Keratinocyte (primary cell): ENCODE data around the gene HOXA7. TPM values are rescaled to one million over a fixed set of nuclear protein-coding genes. Genes with fewer than 3 reads are reported as not detected.

Source experiments
- DNase-seq: peaks from one replicate; pipeline ENCODE4 v3.0.0-alpha.2; 2011; ENCODE audit warnings: low read depth, missing footprints, low spot score
- FAIRE-seq: peaks from 2 replicates; lab custom pipeline; 2011; peaks lifted over from hg19 to GRCh38; lab: Jason Lieb, UNC
- H2AFZ ChIP-seq: 2 replicates; pipeline ENCODE4 v1.6.0; 2012; ENCODE audit warnings: low read length, control low read depth, inconsistent platforms; ENCODE audit not compliant: control insufficient read depth
- H3K27ac ChIP-seq: 2 replicates; pipeline ENCODE4 v1.5.1; 2011; ENCODE audit warnings: low read length; ENCODE audit not compliant: control insufficient read depth, insufficient read depth
- H3K27me3 ChIP-seq: 3 replicates; pipeline ENCODE4 v1.6.0; 2011; ENCODE audit warnings: low read length; ENCODE audit not compliant: control insufficient read depth, insufficient read depth; ENCODE audit errors: extremely low read depth
- H3K36me3 ChIP-seq, 2 experiments: 2 replicates in 1 of 2; 3 replicates in 1 of 2; pipeline ENCODE4 v1.5.1; 2011; ENCODE audit warnings: low read length in 2 of 2, mild to moderate bottlenecking in 1 of 2; ENCODE audit not compliant: control insufficient read depth in 2 of 2, insufficient read depth in 2 of 2; ENCODE audit errors: extremely low read depth in 1 of 2
- H3K4me1 ChIP-seq: 3 replicates; pipeline ENCODE4 v1.5.1; 2011; ENCODE audit warnings: low read length; ENCODE audit not compliant: control insufficient read depth, insufficient read depth; ENCODE audit errors: extremely low read depth
- H3K4me2 ChIP-seq: 3 replicates; pipeline ENCODE4 v1.6.0; 2011; ENCODE audit warnings: low read depth, low read length; ENCODE audit not compliant: control insufficient read depth, insufficient read depth; ENCODE audit errors: extremely low read depth
- H3K4me3 ChIP-seq, 3 experiments: fragments of 200-600 bp in 1 of 3; sonication (generic) in 1 of 3; 2 replicates in 2 of 3; 3 replicates in 1 of 3; pipeline ENCODE4 v1.5.1; 2011 to 2016; ENCODE audit warnings: low read length in 3 of 3, mild to moderate bottlenecking in 3 of 3, control low read depth in 2 of 3, inconsistent platforms in 1 of 3, low read depth in 1 of 3, mixed read lengths in 1 of 3, mixed run types in 1 of 3, moderate library complexity in 1 of 3; ENCODE audit not compliant: control insufficient read depth in 2 of 3, insufficient read depth in 2 of 3; ENCODE audit errors: extremely low read depth in 1 of 3
- H3K79me2 ChIP-seq: 2 replicates; pipeline ENCODE4 v1.6.0; 2012; ENCODE audit warnings: low read length; ENCODE audit not compliant: control insufficient read depth, insufficient read depth
- H3K9ac ChIP-seq: 3 replicates; pipeline ENCODE4 v1.6.0; 2011; ENCODE audit warnings: low read length; ENCODE audit not compliant: control insufficient read depth, insufficient read depth; ENCODE audit errors: extremely low read depth
- H3K9me1 ChIP-seq: 3 replicates; pipeline ENCODE4 v1.6.0; 2011; ENCODE audit warnings: low read length; ENCODE audit not compliant: control insufficient read depth, insufficient read depth; ENCODE audit errors: extremely low read depth
- H3K9me3 ChIP-seq: 2 replicates; pipeline ENCODE4 v1.5.1; 2012; ENCODE audit warnings: low read depth, low read length; ENCODE audit not compliant: control insufficient read depth
- H4K20me1 ChIP-seq: 3 replicates; pipeline ENCODE4 v1.6.0; 2011; ENCODE audit warnings: low read length; ENCODE audit not compliant: control insufficient read depth, insufficient read depth; ENCODE audit errors: extremely low read depth
- EZH2 ChIP-seq: IDR thresholded peaks from one replicate; pipeline ENCODE4 v1.6.1; 2012; ENCODE audit warnings: inconsistent platforms, mild to moderate bottlenecking, low read length, moderate library complexity
- dilution Hi-C: fragments of 300-500 bp; cut with MboI; formaldehyde crosslinking; loops from one replicate; pipeline ENCODE4 v1.7.0; 2020; ENCODE audit warnings: low sequenced_read_pairs; ENCODE audit not compliant: extremely low pct_ligation_motif_present
- polyA plus RNA-seq, 5 experiments: library from polyadenylated mRNA; depleted of rRNA in 3 of 5; stranded (reverse) in 3 of 5; stranded (forward) in 1 of 5; unstranded in 1 of 5; fragments of >200 nt; gene quantifications; 1 replicate in 1 of 5; 2 replicates in 3 of 5; 3 replicates in 1 of 5; pipeline versions ENCODE4 v1.2.1 to v1.2.3, GENCODE V29; 2011 to 2012; ENCODE audit warnings: missing spikeins in 2 of 5, low read depth in 1 of 5, low replicate concordance in 1 of 5
- TF ChIP-seq, protein P1 (sequence below), 3 experiments: IDR thresholded peaks in 1 of 3; conservative IDR thresholded peaks in 1 of 3; optimal IDR thresholded peaks in 1 of 3; 2 replicates in 2 of 3; 3 replicates in 1 of 3; pipeline versions ENCODE3 to v1.5.1; 2011; ENCODE audit warnings: low read length in 3 of 3, mild to moderate bottlenecking in 3 of 3, moderate library complexity in 2 of 3, control low read depth in 1 of 3, inconsistent platforms in 1 of 3; ENCODE audit not compliant: insufficient read depth in 2 of 3; ENCODE audit errors: extremely low read depth in 1 of 3

The HOXA7 gene
- polyA plus RNA-seq, 1 donor (not counting 4 experiments of a cell fraction or from before 2014, with no cell fraction given), result 8.1 TPM

DNA sequence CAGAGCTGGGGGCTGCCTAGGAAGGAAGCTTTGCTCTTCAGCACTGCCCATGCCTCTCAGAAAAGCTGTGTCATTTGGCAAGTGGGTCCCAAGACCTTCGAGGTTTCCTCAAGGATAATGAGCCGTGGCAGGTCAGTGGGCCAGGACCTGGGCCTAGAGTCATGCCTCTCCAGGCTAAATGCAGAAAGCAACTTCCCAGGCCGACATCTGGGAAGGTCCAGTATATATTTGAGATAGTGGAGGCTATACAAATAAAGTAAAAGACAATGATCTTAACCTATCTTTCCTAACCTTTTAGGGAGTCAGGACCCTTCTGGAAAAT lies 20.0 kb upstream of the HOXA7 start:
- H3K4me3 ChIP-seq, result no peak overlapping the region
- TF ChIP-seq, protein P1, sequence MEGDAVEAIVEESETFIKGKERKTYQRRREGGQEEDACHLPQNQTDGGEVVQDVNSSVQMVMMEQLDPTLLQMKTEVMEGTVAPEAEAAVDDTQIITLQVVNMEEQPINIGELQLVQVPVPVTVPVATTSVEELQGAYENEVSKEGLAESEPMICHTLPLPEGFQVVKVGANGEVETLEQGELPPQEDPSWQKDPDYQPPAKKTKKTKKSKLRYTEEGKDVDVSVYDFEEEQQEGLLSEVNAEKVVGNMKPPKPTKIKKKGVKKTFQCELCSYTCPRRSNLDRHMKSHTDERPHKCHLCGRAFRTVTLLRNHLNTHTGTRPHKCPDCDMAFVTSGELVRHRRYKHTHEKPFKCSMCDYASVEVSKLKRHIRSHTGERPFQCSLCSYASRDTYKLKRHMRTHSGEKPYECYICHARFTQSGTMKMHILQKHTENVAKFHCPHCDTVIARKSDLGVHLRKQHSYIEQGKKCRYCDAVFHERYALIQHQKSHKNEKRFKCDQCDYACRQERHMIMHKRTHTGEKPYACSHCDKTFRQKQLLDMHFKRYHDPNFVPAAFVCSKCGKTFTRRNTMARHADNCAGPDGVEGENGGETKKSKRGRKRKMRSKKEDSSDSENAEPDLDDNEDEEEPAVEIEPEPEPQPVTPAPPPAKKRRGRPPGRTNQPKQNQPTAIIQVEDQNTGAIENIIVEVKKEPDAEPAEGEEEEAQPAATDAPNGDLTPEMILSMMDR (optimal IDR thresholded peaks at IDR 0.05 in 1 of 3, IDR thresholded peaks at IDR 0.05 in 1 of 3, conservative IDR thresholded peaks at IDR 0.05 in 1 of 3; ENCODE audit: extremely low read depth in 1 of 3, insufficient read depth in 2 of 3, low read length in 3 of 3), result no peak
- TF ChIP-seq EZH2, result no peak
- no peak overlapping the region for H3K9ac ChIP-seq
- H3K4me1 ChIP-seq, result peaks cover 18% of the 10 kb centered on the region
- H3K27ac ChIP-seq, result no peak overlapping the region
- H3K4me2 ChIP-seq, result no peak overlapping the region
- H3K27me3 ChIP-seq, result peaks cover 6% of the 10 kb centered on the region
- no peaks in the 10 kb centered on the region for H4K20me1 ChIP-seq
- DNase-seq, result no peak
- dilution Hi-C loops, result no loop called here
- peaks cover 17% of the 10 kb centered on the region for H3K79me2 ChIP-seq
- H3K9me3 ChIP-seq, result no peaks in the 10 kb centered on the region
- no peak for FAIRE-seq
- no peak overlapping the region for H2AFZ ChIP-seq
- H3K36me3 ChIP-seq, result peaks cover 0 to 4% of the 10 kb centered on the region in 2 experiments
- no peaks in the 10 kb centered on the region for H3K9me1 ChIP-seq

DNA sequence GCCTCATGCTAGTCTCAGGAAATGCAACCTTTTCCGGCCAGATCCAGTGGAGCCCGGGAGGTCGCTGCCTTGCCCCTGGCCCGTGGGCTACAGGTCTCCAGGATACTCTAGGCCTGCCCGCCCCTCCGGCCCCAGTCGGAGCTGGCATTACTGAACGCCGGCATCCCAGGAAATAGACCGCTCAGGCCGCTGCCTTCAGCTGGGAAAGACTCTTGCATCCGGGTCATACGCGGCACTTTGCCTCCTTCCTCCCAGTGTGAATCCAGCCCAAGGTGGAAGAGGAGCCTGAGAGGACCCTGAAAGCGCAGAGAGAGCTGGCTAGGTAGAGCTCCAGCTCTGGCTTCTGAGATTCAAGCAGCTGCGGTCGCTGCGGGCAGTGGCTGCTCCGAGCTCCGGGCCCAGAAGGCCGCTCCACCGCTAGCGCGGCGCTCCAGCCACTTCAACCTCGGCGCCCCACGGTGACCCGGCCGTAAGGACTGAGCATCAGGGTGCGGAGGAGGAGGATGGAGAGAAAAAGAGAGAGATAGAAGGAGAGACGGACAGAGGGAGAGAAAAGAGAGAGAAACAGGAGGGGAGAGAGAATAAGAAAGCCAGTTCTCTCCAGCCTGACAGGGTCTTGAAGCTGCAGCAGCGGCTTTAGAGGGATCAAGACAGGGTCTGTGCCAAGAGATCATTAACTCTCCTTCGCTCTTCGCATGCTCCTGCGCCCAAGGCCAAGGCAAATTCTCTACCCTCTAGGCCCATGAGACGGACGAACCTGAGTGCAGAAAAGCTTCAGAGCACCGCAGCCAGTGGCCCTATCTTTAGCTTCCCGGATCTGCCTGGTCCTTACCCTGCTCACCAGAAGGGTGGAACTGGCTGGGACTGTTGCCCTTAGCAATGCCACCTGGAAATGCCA lies 19.4 kb upstream of the HOXA7 start:
- Histone ChIP-seq H3K79me2 (peaks cover 23% of the 10 kb centered on the region), H3K27me3 (peaks cover 6% of the 10 kb centered on the region), H4K20me1 (no peaks in the 10 kb centered on the region), H3K4me2 (no peak overlapping the region), H3K27ac (no peak overlapping the region), H2AFZ (no peak overlapping the region), H3K4me3 (no peak overlapping the region), H3K9ac (no peak overlapping the region), H3K9me1 (no peaks in the 10 kb centered on the region), H3K4me1 (peaks cover 24% of the 10 kb centered on the region), H3K9me3 (no peaks in the 10 kb centered on the region), H3K36me3 (peaks cover 0 to 4% of the 10 kb centered on the region in 2 experiments)
- dilution Hi-C loops, result no loop called here
- DNase-seq (no peak), FAIRE-seq (no peak)
- TF ChIP-seq, protein P1 (optimal IDR thresholded peaks at IDR 0.05 in 1 of 3, IDR thresholded peaks at IDR 0.05 in 1 of 3, conservative IDR thresholded peaks at IDR 0.05 in 1 of 3; ENCODE audit: extremely low read depth in 1 of 3, insufficient read depth in 2 of 3, low read length in 3 of 3), result no peak
- TF ChIP-seq EZH2, result no peak
